CD14-positive monocyte (primary cell): Measurements from ENCODE around the gene RYK. TPM values are rescaled to one million over a fixed set of nuclear protein-coding genes. Genes with fewer than 3 reads are reported as not detected.

Source experiments
- DNase-seq, 3 donors: peaks; one replicate each; pipeline ENCODE4 v3.0.0-alpha.2; 2011 to 2022
- H2AFZ ChIP-seq: 2 replicates; pipeline ENCODE4 v1.6.0; 2012; ENCODE audit warnings: mild to moderate bottlenecking, low read depth, low read length, inconsistent platforms; ENCODE audit not compliant: insufficient read depth, poor library complexity, severe bottlenecking
- H3K27ac ChIP-seq, 2 donors: 1 replicate in 1 of 2; 2 replicates in 1 of 2; pipeline ENCODE4 v1.5.1; 2012 to 2013; ENCODE audit warnings: low read length in 2 of 2, control low read depth in 1 of 2, inconsistent platforms in 1 of 2, low read depth in 1 of 2, mild to moderate bottlenecking in 1 of 2
- H3K27me3 ChIP-seq, 2 donors: one replicate each; pipeline versions ENCODE4 v1.6.0 to v1.6.1; 2011 to 2013; ENCODE audit warnings: low read length in 2 of 2; ENCODE audit not compliant: control insufficient read depth in 2 of 2, insufficient read depth in 2 of 2
- H3K36me3 ChIP-seq, 2 donors: replicated peaks in 1 of 2; 1 replicate in 1 of 2; 2 replicates in 1 of 2; pipeline versions ENCODE4 v1.5.1 to v1.6.1; 2012 to 2013; ENCODE audit warnings: low read length in 2 of 2, control low read depth in 1 of 2, inconsistent platforms in 1 of 2, mild to moderate bottlenecking in 1 of 2; ENCODE audit not compliant: insufficient read depth in 2 of 2, control insufficient read depth in 1 of 2
- H3K4me1 ChIP-seq, 2 donors: 1 replicate in 1 of 2; 2 replicates in 1 of 2; pipeline versions ENCODE4 v1.5.1 to v1.6.1; 2012 to 2013; ENCODE audit warnings: low read length in 2 of 2, control low read depth in 1 of 2, inconsistent platforms in 1 of 2, mild to moderate bottlenecking in 1 of 2, moderate library complexity in 1 of 2; ENCODE audit not compliant: insufficient read depth in 2 of 2, control insufficient read depth in 1 of 2
- H3K4me2 ChIP-seq: replicated peaks from 2 replicates; pipeline ENCODE3; 2012; ENCODE audit warnings: low read length, moderate library complexity, mild to moderate bottlenecking; ENCODE audit not compliant: poor library complexity, severe bottlenecking; ENCODE audit errors: extremely low read depth
- H3K4me3 ChIP-seq, 3 experiments: fragments of 200-600 bp in 1 of 3; sonication (generic) in 1 of 3; replicated peaks in 1 of 3; 1 replicate in 2 of 3; 2 replicates in 1 of 3; pipeline ENCODE4 v1.5.1; 2011 to 2013; ENCODE audit warnings: low read length in 3 of 3, mild to moderate bottlenecking in 3 of 3, control low read depth in 2 of 3, low read depth in 2 of 3, inconsistent platforms in 1 of 3, moderate library complexity in 1 of 3
- H3K79me2 ChIP-seq: 2 replicates; pipeline ENCODE4 v1.6.0; 2012; ENCODE audit warnings: mild to moderate bottlenecking, control low read depth, inconsistent platforms, low read length, moderate library complexity; ENCODE audit not compliant: insufficient read depth
- H3K9ac ChIP-seq: 2 replicates; pipeline ENCODE4 v1.6.0; 2017; ENCODE audit warnings: low read length, mild to moderate bottlenecking; ENCODE audit not compliant: insufficient read depth, poor library complexity, severe bottlenecking
- H3K9me3 ChIP-seq, 2 donors: replicated peaks in 1 of 2; 1 replicate in 1 of 2; 2 replicates in 1 of 2; pipeline versions ENCODE4 v1.5.1 to v1.6.1; 2012 to 2013; ENCODE audit warnings: low read length in 2 of 2, control low read depth in 1 of 2; ENCODE audit not compliant: control insufficient read depth in 1 of 2, insufficient read depth in 1 of 2
- H4K20me1 ChIP-seq: 2 replicates; pipeline ENCODE4 v1.6.0; 2012; ENCODE audit warnings: mild to moderate bottlenecking, low read length, control low read depth, moderate library complexity; ENCODE audit not compliant: insufficient read depth
- H3K27ac Mint-ChIP-seq, 7 donors: one replicate each; pipeline ENCODE4 v1.8.0; 2020; ENCODE audit warnings: mild to moderate bottlenecking in 7 of 7, mixed read lengths in 7 of 7, moderate library complexity in 6 of 7, inconsistent platforms in 2 of 7
- H3K27me3 Mint-ChIP-seq, 3 donors: one replicate each; pipeline ENCODE4 v1.8.0; 2021 to 2022; ENCODE audit warnings: low read depth in 3 of 3, mild to moderate bottlenecking in 3 of 3, mixed read lengths in 3 of 3, moderate library complexity in 3 of 3, inconsistent platforms in 1 of 3
- H3K36me3 Mint-ChIP-seq, 2 donors: one replicate each; pipeline ENCODE4 v1.8.0; 2020; ENCODE audit warnings: mixed read lengths in 2 of 2, inconsistent platforms in 1 of 2, mild to moderate bottlenecking in 1 of 2
- H3K4me1 Mint-ChIP-seq: one replicate; pipeline ENCODE4 v1.8.0; 2020; ENCODE audit warnings: mild to moderate bottlenecking, mixed read lengths
- H3K4me3 Mint-ChIP-seq, 2 donors: one replicate each; pipeline ENCODE4 v1.8.0; 2020; ENCODE audit warnings: mild to moderate bottlenecking in 2 of 2, mixed read lengths in 2 of 2, moderate library complexity in 1 of 2
- H3K9me3 Mint-ChIP-seq, 7 donors: one replicate each; pipeline ENCODE4 v1.8.0; 2020 to 2022; ENCODE audit warnings: mixed read lengths in 7 of 7, mild to moderate bottlenecking in 6 of 7, moderate library complexity in 6 of 7, inconsistent platforms in 2 of 7
- CTCF ChIP-seq: fragments of 200-600 bp; IDR thresholded peaks from one replicate; pipeline ENCODE4 v1.8.0; 2022; ENCODE audit warnings: antibody characterized with exemption, mild to moderate bottlenecking
- WGBS: methylation state at CpG from one replicate; pipeline ENCODE4 v1.1.5; 2013; ENCODE audit warnings: missing lambda C conversion rate; ENCODE audit not compliant: insufficient coverage; 5-methylcytosine and 5-hydroxymethylcytosine counted together
- intact Hi-C, 2 donors: fragments of 100-400 bp; cut with micrococcal nuclease; formaldehyde crosslinking; loops; one replicate each; pipeline versions ENCODE4 v1.15.0 to v1.15.1; 2023
- polyA plus RNA-seq, 3 donors: library from polyadenylated mRNA; depleted of rRNA in 1 of 3; unstranded in 2 of 3; stranded (reverse) in 1 of 3; fragments of 300-500 nt in 2 of 3; fragments of >200 nt in 1 of 3; fragmentation: Illumina TruSeq in 2 of 3; gene quantifications; 1 replicate in 2 of 3; 2 replicates in 1 of 3; pipeline ENCODE4 v1.2.3, GENCODE V29; 2012 to 2021

RYK gene
- polyA plus RNA-seq, 3 donors = 3.5 to 14.2 (median 5.0) TPM

GRCh38 chr3:134255404-134255803 is 4.7 kb upstream of the RYK start:
- H3K79me2 ChIP-seq = no peaks in the 10 kb centered on the region
- no peak overlapping the region for H3K27ac ChIP-seq
- H3K4me3 ChIP-seq = no peak overlapping the region
- no peak for TF ChIP-seq CTCF
- no peak overlapping the region for H3K4me2 ChIP-seq
- H3K27me3 Mint-ChIP-seq = peaks cover 0 to 18% (median 10%) of the 10 kb centered on the region in 3 donors
- no peak overlapping the region for H2AFZ ChIP-seq
- H4K20me1 ChIP-seq = no peaks in the 10 kb centered on the region
- H3K4me1 ChIP-seq = peaks cover 16 to 19% of the 10 kb centered on the region in 2 donors
- peak in 2 of 3 donors; percentile 54 to 60 for DNase-seq
- H3K4me1 Mint-ChIP-seq = peaks cover 22% of the 10 kb centered on the region
- peaks cover 0 to 2% (median 0%) of the 10 kb centered on the region in 7 donors for H3K9me3 Mint-ChIP-seq
- H3K36me3 Mint-ChIP-seq = no peaks in the 10 kb centered on the region
- no peaks in the 10 kb centered on the region for H3K27me3 ChIP-seq
- no peaks in the 10 kb centered on the region for H3K9me3 ChIP-seq
- intact Hi-C loops = no loop called here
- no peak overlapping the region for H3K4me3 Mint-ChIP-seq
- H3K27ac Mint-ChIP-seq = no peak overlapping the region
- H3K36me3 ChIP-seq = no peaks in the 10 kb centered on the region
- H3K9ac ChIP-seq = no peak overlapping the region

- Mint-ChIP-seq H3K4me1 (peaks cover 36% of the 10 kb centered on the region), H3K9me3 (peaks cover 0 to 2% (median 0%) of the 10 kb centered on the region in 7 donors), H3K27ac (peak overlapping the region in 2 of 7 donors; percentile 25 to 42), H3K4me3 (peak overlapping the region in 1 of 2 donors; percentile 50), H3K36me3 (no peaks in the 10 kb centered on the region), H3K27me3 (peaks cover under 1 to 16% (median 10%) of the 10 kb centered on the region in 3 donors)
- Histone ChIP-seq H3K79me2 (peaks cover 8% of the 10 kb centered on the region), H3K4me3 (no peak overlapping the region), H3K9me3 (no peaks in the 10 kb centered on the region), H4K20me1 (peaks cover 3% of the 10 kb centered on the region), H3K9ac (no peak overlapping the region), H3K27me3 (no peaks in the 10 kb centered on the region), H3K4me2 (no peak overlapping the region), H3K27ac (no peak overlapping the region), H2AFZ (peak overlapping the region; percentile 1), H3K36me3 (no peaks in the 10 kb centered on the region), H3K4me1 (peaks cover 25 to 27% of the 10 kb centered on the region in 2 donors)
- intact Hi-C loops = no loop called here
- peak in 1 of 3 donors; percentile 8 for DNase-seq
- no peak for TF ChIP-seq CTCF
- WGBS = 80% methylated on average over 1 of the region's 1 CpG
Measured at GRCh38 chr3:134253475-134254226, 3.0 kb upstream of the RYK start.
